ENCODE data around the gene HSCB. TPM values are rescaled to one million over a fixed set of nuclear protein-coding genes. Genes with fewer than 3 reads are reported as not detected.
A peak's percentile ranks its signal among the peaks of the same experiment; 100 is the strongest.

HSCB gene
- total and polyA plus RNA-seq, 9 of the 15 experiments (the other 6 are each of a cell fraction or from before 2014, with no cell fraction given): 2.6 to 13.1 (median 8.6) TPM

- TF ChIP-seq TRIM25 (IDR thresholded peaks at IDR 0.05; ENCODE audit: borderline replicate concordance): no peak
- no peak for TF ChIP-seq ERF (CRISPR knock-in tag; IDR thresholded peaks at IDR 0.05)
- TF ChIP-seq SNIP1 (IDR thresholded peaks at IDR 0.05; ENCODE audit: low read depth): no peak
- TF ChIP-seq WHSC1 (IDR thresholded peaks at IDR 0.05; ENCODE audit: low read length): no peak
- TF ChIP-seq MIER1 (IDR thresholded peaks at IDR 0.05; ENCODE audit: low read depth): no peak
- TF ChIP-seq ZNF197 (CRISPR knock-in tag; IDR thresholded peaks at IDR 0.05; ENCODE audit: low read depth): 0 out of 2 replicates have a peak, but pooled peaks have one; percentile 60
- TF ChIP-seq ZNF57 (CRISPR knock-in tag; IDR thresholded peaks at IDR 0.05): no peak
- TF ChIP-seq ZBTB26 (CRISPR knock-in tag; IDR thresholded peaks at IDR 0.05): no peak
- peak; percentile 96; the same call in 1 of the 2 replicates for TF ChIP-seq PHF21A (IDR thresholded peaks at IDR 0.05; ENCODE audit: borderline replicate concordance, low read depth)
- TF ChIP-seq TARDBP (IDR thresholded peaks at IDR 0.05): no peak
- 0 out of 2 replicates have a peak, but pooled peaks have one; percentile 67 for TF ChIP-seq FOXP4 (CRISPR knock-in tag; IDR thresholded peaks at IDR 0.05; ENCODE audit: borderline replicate concordance)
- TF ChIP-seq ATF7 (IDR thresholded peaks at IDR 0.05): peak; percentile 81
- TF ChIP-seq ZKSCAN8 (CRISPR knock-in tag; IDR thresholded peaks at IDR 0.05): no peak
- TF ChIP-seq HEY1 (CRISPR knock-in tag; IDR thresholded peaks at IDR 0.05; ENCODE audit: borderline replicate concordance): no peak
- TF ChIP-seq BRD9 (IDR thresholded peaks at IDR 0.05; ENCODE audit: low read depth, partially characterized antibody): no peak
- no peak for TF ChIP-seq BDP1 (IDR thresholded peaks at IDR 0.05; ENCODE audit: insufficient read depth, insufficient read length)
- no peak for TF ChIP-seq JUND (IDR thresholded peaks at IDR 0.05; ENCODE audit: borderline replicate concordance, low read depth, low read length)
- peak; percentile 94; the same call in 2 of the 3 replicates for TF ChIP-seq JUND (tag; IDR thresholded peaks at IDR 0.05; ENCODE audit: borderline replicate concordance, low read depth, low read length)
- TF ChIP-seq RBFOX2 (IDR thresholded peaks at IDR 0.05; ENCODE audit: low read depth, low read length): peak; percentile 80
- TF ChIP-seq VEZF1 (CRISPR knock-in tag; IDR thresholded peaks at IDR 0.05): peak; percentile 80; the same call in 1 of the 2 replicates
Measured at GRCh38 chr22:28741785-28742561, at the start of gene HSCB, which contains the start of gene CHEK2 (continued).

Measured in K562 (cell line).